Activated effector memory CD4-positive, alpha-beta T cell treated with Interleukin-2 at 50 U/mL for 16 hours (primary cell): ENCODE results near the gene NLGN2.
A peak's percentile ranks its signal among the peaks of the same experiment; 100 is the strongest.
"Not testable (repeated sequence)": the region's sequence is repeated elsewhere in the genome, so short reads cannot be mapped to it uniquely, and the experiment has no call there.

Experiments used
- DNase-seq: peaks from one replicate; pipeline ENCODE4 v3.0.0-alpha.2; 2020

Gene NLGN2

DNA sequence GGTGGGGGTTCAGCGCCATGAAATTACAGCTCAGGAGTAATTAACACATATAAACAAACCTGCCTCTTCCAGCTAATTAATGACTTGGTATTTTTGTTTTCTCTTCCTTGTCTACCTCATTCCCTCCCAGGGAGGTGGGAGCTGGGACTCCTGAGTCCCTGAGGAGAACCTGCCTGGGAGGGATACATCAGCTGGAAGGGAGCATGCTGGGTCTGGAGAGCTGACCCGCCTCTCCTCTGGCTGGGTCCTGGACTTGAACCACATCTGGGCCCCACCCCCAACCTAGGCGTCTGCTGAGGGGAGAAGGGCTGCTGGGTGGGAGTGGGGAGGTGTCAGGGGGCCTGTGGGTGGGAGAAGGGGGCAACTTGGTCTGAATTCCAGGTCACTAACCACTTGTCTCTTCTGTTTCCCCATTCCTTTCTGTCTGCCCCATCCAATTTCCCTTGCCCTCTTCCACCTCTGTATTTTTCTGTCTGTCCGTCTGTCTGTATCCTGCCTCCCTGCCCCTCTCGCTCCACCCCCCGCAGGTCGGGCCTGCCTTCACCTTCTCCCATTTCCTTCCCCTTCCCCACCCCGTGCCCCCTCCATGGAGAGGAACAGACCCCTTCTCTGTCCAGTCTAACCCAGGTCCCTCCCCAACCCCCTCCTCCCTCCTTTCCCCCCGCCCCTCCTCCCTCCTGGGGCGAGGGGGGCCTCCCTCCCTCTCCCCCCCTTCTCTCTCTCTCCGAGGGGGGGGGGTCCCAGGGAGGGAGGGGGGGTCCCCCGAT lies at the start of gene NLGN2:
Gene NLGN2 (plus strand): TSS at position 361 of the 767 bp plus-strand sequence. CDS start 411 bp downstream, outside the sequence.
- DNase-seq = no peak

DNA sequence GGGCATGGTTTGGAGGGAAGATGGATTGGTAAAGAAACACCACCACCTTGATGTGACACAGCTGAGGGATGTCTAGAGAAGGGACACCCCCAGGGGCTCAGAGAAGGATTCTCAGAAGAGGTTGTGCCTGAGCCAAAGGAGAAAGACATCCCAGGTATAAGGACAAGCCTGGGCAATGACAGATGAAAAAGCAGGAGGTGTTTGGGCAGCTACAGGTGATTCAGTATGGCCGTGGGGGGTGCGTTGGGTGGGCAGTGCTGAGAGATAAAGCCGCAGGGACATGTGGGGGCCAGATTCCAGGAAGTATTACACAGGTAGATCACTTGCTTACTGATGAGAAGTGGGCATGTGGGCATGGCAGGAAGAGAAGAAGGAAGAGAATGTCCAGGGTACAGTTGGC lies 45.7 kb upstream of the NLGN2 start:
- no peak for DNase-seq

DNA sequence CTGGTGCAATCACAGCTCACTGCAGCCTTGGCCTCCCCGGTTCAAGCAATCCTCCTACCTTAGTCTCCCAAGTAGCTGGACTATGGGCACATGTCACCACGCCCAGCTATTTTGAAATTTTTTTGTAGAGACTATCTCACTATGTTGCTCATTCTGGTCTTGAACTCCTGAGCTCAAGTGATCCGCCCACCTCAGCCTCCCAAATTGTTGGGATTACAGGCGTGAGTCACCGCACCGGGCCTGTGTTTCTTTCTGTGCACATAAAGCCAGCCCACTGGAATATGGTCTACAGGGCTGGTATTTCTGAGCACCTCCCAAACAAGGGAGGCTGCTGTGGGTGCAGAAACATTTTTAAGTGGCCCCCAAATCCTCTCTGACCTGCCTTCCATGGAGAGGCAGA lies 44.3 kb upstream of the NLGN2 start:
- no peak for DNase-seq

GRCh38 chr17:7365963-7366362 lies 41.7 kb upstream of the NLGN2 start:
- not testable (repeated sequence) for DNase-seq

GRCh38 chr17:7367083-7367482 lies 40.6 kb upstream of the NLGN2 start:
- no peak for DNase-seq

GRCh38 chr17:7367918-7368598 lies 39.6 kb upstream of the NLGN2 start:
- no peak for DNase-seq

DNA sequence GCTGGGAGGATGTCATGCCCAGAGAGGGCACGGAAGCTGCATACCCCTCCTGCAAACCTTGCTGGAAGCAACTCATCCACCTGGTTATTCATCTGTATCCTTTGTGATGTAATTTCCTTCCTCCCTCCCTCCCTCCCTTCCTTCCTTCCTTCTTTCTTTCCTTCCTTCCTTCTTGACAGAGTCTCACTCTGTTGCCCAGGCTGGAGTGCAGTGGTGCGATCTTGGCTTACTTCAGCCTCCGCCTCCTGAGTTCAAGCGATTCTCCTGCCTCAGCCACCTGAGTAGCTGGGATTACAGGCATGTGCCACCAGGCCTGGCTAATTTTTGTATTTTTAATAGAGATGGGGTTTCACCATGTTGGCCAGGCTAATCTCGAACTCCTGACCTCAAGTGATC lies 39.0 kb upstream of the NLGN2 start:
- not testable (repeated sequence) for DNase-seq

DNA sequence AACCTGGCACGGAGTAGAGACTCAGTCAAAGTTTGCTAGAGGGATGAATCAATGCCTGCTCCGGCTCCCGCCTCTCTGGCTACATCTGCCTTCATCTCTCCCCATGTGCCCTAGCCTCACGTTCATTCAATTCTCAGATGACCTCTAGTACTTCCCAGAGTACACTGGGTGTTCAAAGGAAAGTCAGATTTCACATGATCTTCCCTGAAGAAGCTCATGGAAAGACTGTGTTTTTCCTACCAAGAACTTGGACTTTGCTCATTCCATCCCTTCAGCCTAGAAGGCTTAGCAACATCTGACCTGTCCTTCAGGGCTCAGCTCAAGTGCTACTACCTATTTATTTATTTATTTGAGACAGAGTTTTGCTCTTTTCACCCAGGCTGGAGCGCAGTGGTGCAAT lies 37.8 kb upstream of the NLGN2 start:
- no peak for DNase-seq

DNA sequence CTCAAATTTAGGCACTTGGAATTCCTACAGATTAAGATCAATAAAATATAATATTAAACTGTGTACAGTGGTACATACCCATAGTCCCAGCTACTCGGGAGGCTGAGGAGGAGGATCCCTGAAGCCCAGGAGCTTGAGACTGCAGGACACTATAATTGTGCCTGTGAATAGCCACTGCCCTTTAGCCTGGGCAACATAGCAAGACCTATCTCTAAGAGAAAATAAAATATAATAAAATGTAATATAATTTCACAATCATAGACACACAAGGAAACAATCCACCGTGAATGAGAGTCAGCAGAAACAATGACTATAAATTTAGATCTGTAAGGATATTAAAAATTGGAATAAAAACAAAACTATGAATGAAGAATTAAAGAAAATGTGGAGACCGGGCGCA lies 36.8 kb upstream of the NLGN2 start:
- DNase-seq = no peak

DNA sequence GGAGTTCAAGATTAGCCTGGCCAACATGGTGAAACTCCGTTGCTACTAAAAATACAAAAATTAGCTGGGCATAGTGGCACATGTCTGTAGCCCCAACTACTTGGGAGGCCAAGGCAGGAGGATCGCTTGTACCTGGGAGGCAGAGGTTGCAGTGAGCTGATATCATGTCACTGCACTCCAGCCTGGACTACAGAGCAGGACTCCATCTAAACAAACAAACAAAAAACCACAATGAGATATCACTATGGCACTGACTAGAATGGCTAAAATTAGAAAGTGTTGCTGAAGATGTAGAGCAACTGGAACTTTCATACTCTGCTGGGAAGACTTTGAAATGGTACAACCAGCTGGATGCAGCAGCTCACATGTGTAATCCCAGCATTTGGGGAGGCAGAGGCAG lies 33.3 kb upstream of the NLGN2 start:
- DNase-seq = no peak

GRCh38 chr17:7379134-7379533 lies 28.5 kb upstream of the NLGN2 start:
- DNase-seq = no peak

GRCh38 chr17:7380321-7380720 lies 27.3 kb upstream of the NLGN2 start:
- no peak for DNase-seq

GRCh38 chr17:7380855-7381683 lies 26.6 kb upstream of the NLGN2 start, which contains the start of gene TNK1:
Gene TNK1, plus strand, starts transcription at chr17:7381089. Its CDS starts 1,838 bp downstream, at chr17:7382927.
- DNase-seq = no peak

GRCh38 chr17:7382901-7383300 lies 24.7 kb upstream of the NLGN2 start:
- DNase-seq = no peak

DNA sequence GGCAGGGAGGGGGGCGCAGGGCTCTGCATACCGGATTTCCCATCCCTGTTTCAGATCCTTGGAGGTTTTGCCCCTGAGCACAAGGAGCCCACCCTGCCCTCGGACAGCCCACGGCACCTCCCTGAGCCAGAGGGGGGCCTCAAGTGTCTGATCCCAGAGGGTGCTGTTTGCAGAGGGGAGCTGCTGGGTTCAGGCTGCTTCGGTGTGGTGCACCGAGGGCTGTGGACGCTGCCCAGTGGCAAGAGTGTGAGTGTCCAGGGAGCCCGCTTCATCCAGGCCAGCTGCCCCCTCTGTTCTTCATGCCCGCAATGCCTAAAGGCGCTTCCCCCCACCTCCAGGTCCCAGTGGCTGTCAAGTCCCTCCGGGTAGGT lies 24.3 kb upstream of the NLGN2 start:
- DNase-seq = no peak

- peak; percentile 77 for DNase-seq
Measured at GRCh38 chr17:7383742-7384488, 23.7 kb upstream of the NLGN2 start.

DNA sequence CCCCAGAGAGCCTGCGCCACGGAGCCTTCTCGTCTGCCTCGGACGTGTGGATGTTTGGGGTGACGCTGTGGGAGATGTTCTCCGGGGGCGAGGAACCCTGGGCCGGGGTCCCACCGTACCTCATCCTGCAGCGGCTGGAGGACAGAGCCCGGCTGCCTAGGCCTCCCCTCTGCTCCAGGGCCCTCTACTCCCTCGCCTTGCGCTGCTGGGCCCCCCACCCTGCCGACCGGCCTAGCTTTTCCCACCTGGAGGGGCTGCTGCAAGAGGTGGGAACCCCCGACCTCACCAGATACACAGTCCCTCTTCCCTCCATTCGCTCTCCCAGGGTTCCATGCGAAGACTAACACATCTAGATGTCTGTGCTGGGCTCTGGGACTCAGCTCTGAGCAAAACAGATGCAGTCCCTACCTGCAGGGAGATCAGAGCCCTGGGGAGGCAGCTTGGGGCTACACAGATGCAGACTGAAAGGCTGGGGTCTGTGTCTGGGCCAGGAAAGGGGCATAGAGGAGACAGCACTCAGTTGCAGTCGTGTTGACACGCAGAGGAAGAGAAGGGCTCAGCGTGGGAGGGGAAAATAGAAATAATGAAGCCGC lies 23.1 kb upstream of the NLGN2 start:
- DNase-seq = no peak

GRCh38 chr17:7388856-7389255 lies 18.8 kb upstream of the NLGN2 start:
- DNase-seq = no peak

DNA sequence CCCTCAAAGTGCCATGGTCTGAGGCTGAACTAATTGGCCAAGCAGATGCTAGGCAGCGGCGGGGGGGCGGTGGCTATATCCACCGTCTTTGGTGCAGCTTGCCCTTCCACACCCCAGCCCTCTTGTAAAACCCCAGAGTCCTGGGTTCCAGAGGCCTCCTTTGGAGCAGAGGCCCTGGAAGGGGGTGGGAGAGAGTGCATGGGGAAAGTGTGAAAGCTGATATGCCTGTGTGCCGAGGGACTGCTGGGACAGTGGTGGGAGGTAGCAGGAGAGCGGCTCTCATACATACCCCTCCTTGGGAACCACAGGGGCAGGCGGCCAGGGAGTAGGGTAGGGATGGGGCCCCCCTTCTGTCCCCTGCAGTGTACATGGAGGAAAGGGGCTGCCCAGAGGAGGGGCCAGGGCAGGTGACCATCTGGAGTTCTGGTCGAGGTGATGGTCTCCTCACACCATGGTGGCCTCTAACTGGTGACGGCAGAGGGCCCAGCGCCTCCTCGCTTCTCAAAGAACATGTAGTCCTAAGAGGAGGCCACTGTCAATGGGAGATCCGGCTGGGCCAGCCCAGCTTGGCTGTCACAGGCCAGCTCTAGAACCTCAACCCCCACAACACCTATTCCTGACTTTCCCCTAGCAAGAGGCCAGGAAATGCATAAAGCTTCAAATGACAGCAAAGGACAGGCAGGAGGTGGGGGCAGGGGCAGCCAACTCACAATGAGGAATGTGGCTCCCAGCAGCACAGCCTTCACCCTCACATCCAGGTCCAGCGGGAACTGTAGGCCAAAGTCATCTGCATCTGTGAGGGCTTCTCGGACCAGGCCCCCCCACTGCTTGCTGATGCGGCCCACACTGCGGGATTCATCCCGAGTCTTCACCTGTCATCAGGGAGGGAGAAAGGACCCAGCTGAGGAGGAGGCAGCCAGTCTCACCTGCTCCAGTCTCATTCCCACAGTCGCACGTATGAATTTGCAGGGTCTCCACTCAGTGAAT lies 17.4 kb upstream of the NLGN2 start:
- DNase-seq = no peak

DNA sequence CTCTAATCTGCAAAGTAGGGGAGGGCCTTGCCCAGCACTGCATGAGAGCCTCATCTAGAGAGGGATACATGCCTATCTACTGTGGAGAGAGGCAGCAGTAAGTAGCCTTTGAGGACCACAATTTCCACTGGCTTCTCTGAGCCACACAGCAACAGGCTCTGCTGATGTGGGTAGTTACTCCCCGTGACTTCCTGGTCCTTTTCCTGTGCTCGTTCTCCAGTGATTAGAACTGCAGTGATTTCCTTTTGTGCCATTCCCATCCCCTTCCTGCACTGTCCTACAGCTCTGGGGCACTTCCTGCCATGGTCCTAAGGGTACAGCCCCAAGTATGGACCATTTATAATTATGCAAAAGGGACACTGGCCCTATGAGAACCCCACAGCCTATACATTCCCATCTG lies 16.3 kb upstream of the NLGN2 start:
- DNase-seq = no peak
